A549 (cell line): ENCODE results near the gene HFM1. TPM values are rescaled to one million over a fixed set of nuclear protein-coding genes. Genes with fewer than 3 reads are reported as not detected.

Source experiments
- ATAC-seq, 2 experiments: fragments of 200-7000 bp in 1 of 2; fragments of >200 bp in 1 of 2; cut with Nextera tagmentation in 1 of 2; cut with Tn5 transposase in 1 of 2; 3 replicates each; pipeline versions ENCODE4 v1.8.0 to v1.9.1; 2018 to 2020; ENCODE audit warnings: mild to moderate bottlenecking in 1 of 2, moderate library complexity in 1 of 2
- CTCF ChIA-PET: fragments of 300-600 bp; sonication (Branson Sonifier 250); formaldehyde crosslinking; extraction: SDS; loops from one replicate; lab custom pipeline; 2021; ENCODE audit warnings: antibody characterized with exemption, inconsistent platforms; lab: Yijun Ruan, JAX
- POLR2A ChIA-PET: fragments of 350-600 bp; formaldehyde crosslinking; extraction: SDS; loops from one replicate; lab custom pipeline; 2021; ENCODE audit warnings: antibody characterized with exemption, inconsistent platforms; lab: Yijun Ruan, JAX
- DNase-seq, 2 experiments: peaks; one replicate each; pipeline versions ENCODE4 v3.0.0 to v3.0.0-alpha.2; 2011 to 2016; ENCODE audit warnings: low read depth in 1 of 2, low spot score in 1 of 2
- FAIRE-seq: peaks from 2 replicates; lab custom pipeline; 2011; peaks lifted over from hg19 to GRCh38; lab: Jason Lieb, UNC
- H3K27ac ChIP-seq, 2 experiments: fragments of >200 bp; sonication (Bioruptor Twin); formaldehyde crosslinking; 3 replicates each; pipeline ENCODE4 v1.5.1; 2016 to 2017
- H3K4me1 ChIP-seq: fragments of >200 bp; sonication (Bioruptor Twin); formaldehyde crosslinking; 3 replicates; pipeline ENCODE4 v1.6.1; 2016
- H3K4me2 ChIP-seq: fragments of >200 bp; sonication (Bioruptor Twin); formaldehyde crosslinking; 3 replicates; pipeline ENCODE4 v1.6.1; 2016
- H3K4me3 ChIP-seq: fragments of >200 bp; sonication (Bioruptor Twin); formaldehyde crosslinking; 3 replicates; pipeline ENCODE4 v1.5.1; 2016
- H3K9me3 ChIP-seq: fragments of >200 bp; sonication (Bioruptor Twin); formaldehyde crosslinking; 3 replicates; pipeline ENCODE4 v1.6.1; 2016
- CBX2 ChIP-seq: fragments of 200-600 bp; sonication (generic); IDR thresholded peaks from 2 replicates; pipeline ENCODE4 v1.6.1; 2016; ENCODE audit warnings: low read depth, mild to moderate bottlenecking, borderline replicate concordance
- CHD4 ChIP-seq: fragments of 200-600 bp; sonication (generic); IDR thresholded peaks from 2 replicates; pipeline ENCODE4 v1.6.1; 2016; ENCODE audit warnings: antibody characterized with exemption, mild to moderate bottlenecking, borderline replicate concordance
- CTCF ChIP-seq: fragments of >200 bp; sonication (Bioruptor Twin); formaldehyde crosslinking; IDR thresholded peaks from 3 replicates; pipeline ENCODE4 v1.5.1; 2016
- ELK1 ChIP-seq: fragments of 150-350 bp; IDR thresholded peaks from 2 replicates; pipeline ENCODE4 v1.6.1; 2014; ENCODE audit warnings: low read depth, mild to moderate bottlenecking, low read length
- EP300 ChIP-seq, 2 experiments: fragments of >200 bp; sonication (Bioruptor Twin); formaldehyde crosslinking; IDR thresholded peaks; 2 replicates in 1 of 2; 3 replicates in 1 of 2; pipeline ENCODE4 v1.6.1; 2016 to 2017
- HOXB13 ChIP-seq: fragments of 250-450 bp; sonication (Bioruptor Pico); IDR thresholded peaks from 2 replicates; pipeline ENCODE4 v1.5.0; 2020; ENCODE audit warnings: low read depth, mild to moderate bottlenecking, moderate library complexity
- HOXB5 ChIP-seq: fragments of 250-450 bp; sonication (Bioruptor Pico); IDR thresholded peaks from 2 replicates; pipeline ENCODE4 v1.5.0; 2020; ENCODE audit warnings: mild to moderate bottlenecking, moderate library complexity
- JUNB ChIP-seq: fragments of >200 bp; sonication (Bioruptor Twin); formaldehyde crosslinking; IDR thresholded peaks from 2 replicates; pipeline ENCODE4 v1.6.1; 2016
- KDM5A ChIP-seq: fragments of 200-600 bp; sonication (generic); IDR thresholded peaks from 2 replicates; pipeline ENCODE4 v1.6.1; 2016; ENCODE audit warnings: antibody characterized with exemption, mild to moderate bottlenecking
- PBX3 ChIP-seq: IDR thresholded peaks from 2 replicates; pipeline ENCODE4 v1.6.1; 2012
- PHF8 ChIP-seq: fragments of 200-600 bp; sonication (generic); IDR thresholded peaks from 2 replicates; pipeline ENCODE4 v1.6.1; 2016; ENCODE audit warnings: low read depth, mild to moderate bottlenecking, antibody characterized with exemption, moderate library complexity, borderline replicate concordance
- POLR2A ChIP-seq: IDR thresholded peaks from 2 replicates; pipeline ENCODE4 v1.6.1; 2012; ENCODE audit warnings: mild to moderate bottlenecking, low read length
- RAD21 ChIP-seq, 2 experiments: fragments of >200 bp in 1 of 2; sonication (Bioruptor Twin) in 1 of 2; formaldehyde crosslinking in 1 of 2; IDR thresholded peaks in 1 of 2; conservative IDR thresholded peaks in 1 of 2; 2 replicates in 1 of 2; 3 replicates in 1 of 2; pipeline ENCODE4 v1.6.1; 2012 to 2018; ENCODE audit warnings: inconsistent platforms in 1 of 2
- RNF2 ChIP-seq: fragments of 200-600 bp; sonication (generic); IDR thresholded peaks from 2 replicates; pipeline ENCODE4 v1.6.1; 2016; ENCODE audit warnings: low read depth, mild to moderate bottlenecking, antibody characterized with exemption, moderate library complexity, borderline replicate concordance
- SMC3 ChIP-seq: fragments of >200 bp; sonication (Bioruptor Twin); formaldehyde crosslinking; IDR thresholded peaks from 3 replicates; pipeline ENCODE4 v1.6.1; 2018; ENCODE audit warnings: inconsistent platforms
- USF2 ChIP-seq: fragments of 450-650 bp; IDR thresholded peaks from 2 replicates; pipeline ENCODE4 v1.6.1; 2014; ENCODE audit warnings: antibody characterized with exemption
- ZNF302 ChIP-seq: fragments of 250-450 bp; sonication (Bioruptor Pico); IDR thresholded peaks from 2 replicates; pipeline ENCODE4 v1.9.0; 2021; ENCODE audit warnings: inconsistent platforms, mild to moderate bottlenecking, moderate library complexity
- WGBS: methylation state at CpG from one replicate; pipeline ENCODE4 v1.1.6; 2017; ENCODE audit errors: missing lambda C conversion rate; 5-methylcytosine and 5-hydroxymethylcytosine counted together
- polyA plus RNA-seq, 4 experiments: library from polyadenylated mRNA; depleted of rRNA in 3 of 4; stranded (reverse); fragments of >200 nt; fragmentation: RNase III in 1 of 4; extraction: RNeasy Plus Mini Kit Qiagen cat#74134 plus additional on column Dnase treatment in 1 of 4; gene quantifications; 2 replicates in 3 of 4; 3 replicates in 1 of 4; pipeline ENCODE4 v1.2.3, GENCODE V29; 2011 to 2017

The HFM1 gene
- polyA plus RNA-seq, 2 of the 4 experiments (the other 2 are of a cell fraction): 0.04 to 0.68 TPM

- WGBS: 15% methylated on average over 6 of the region's 7 CpGs
- H3K4me3 ChIP-seq: no peak overlapping the region
- TF ChIP-seq RAD21 (conservative IDR thresholded peaks at IDR 0.05 in 1 of 2, IDR thresholded peaks at IDR 0.05 in 1 of 2) (no peak), CTCF (peak; percentile 37; the same call in 2 of the 3 replicates), SMC3 (peak; percentile 20; the same call in 1 of the 3 replicates)
- TF ChIP-seq, all 56 proteins: peak for 2
- ATAC-seq (peak in 1 of 2 experiments; percentile 37; a peak in 1 of 6 replicates), FAIRE-seq (no peak), DNase-seq (peak in 1 of 2 experiments; percentile 14)
- H3K27ac ChIP-seq: no peak overlapping the region
- ChIA-PET POLR2A (no interaction called here), CTCF (interaction anchor here (0.6 to 3.7 kb wide), 5 partner anchors 13 to 689 kb away, joined by 3 to 17 read pairs (median 5); partner anchors contain the start of gene CDC7)
- H3K4me1 ChIP-seq: no peaks in the 10 kb centered on the region; the same call in 2 of the 3 replicates
- no peaks in the 10 kb centered on the region for H3K9me3 ChIP-seq
- peak overlapping the region; percentile 30; the same call in 2 of the 3 replicates for H3K4me2 ChIP-seq
Observed at GRCh38 chr1:91406773-91407389, 2.2 kb upstream of the HFM1 start.

GRCh38 chr1:91402023-91402422 is 2.6 kb downstream of the HFM1 start:
- H3K4me2 ChIP-seq: no peak overlapping the region
- 0 out of 6 replicates have a peak, but pooled peaks of 1 of the 2 experiments have one; percentile 11 for ATAC-seq
- H3K27ac ChIP-seq: no peak overlapping the region
- POLR2A ChIA-PET: no interaction called here
- peak; percentile 44 to 55; a peak in 3 of 5 replicates for TF ChIP-seq RAD21 (conservative IDR thresholded peaks at IDR 0.05 in 1 of 2, IDR thresholded peaks at IDR 0.05 in 1 of 2)
- TF ChIP-seq POLR2A: no peak
- TF ChIP-seq SMC3: peak; percentile 62; the same call in 2 of the 3 replicates
- no peak for TF ChIP-seq CBX2
- TF ChIP-seq KDM5A: no peak
- TF ChIP-seq HOXB13: no peak
- TF ChIP-seq ELK1: no peak
- TF ChIP-seq CTCF: peak; percentile 56
- TF ChIP-seq, all 56 proteins: peak for 3
- CTCF ChIA-PET: interaction anchor here (3.2 kb wide), 1 partner anchor 119 kb away, joined by 15 read pairs; no protein-coding TSS in a partner anchor
- Histone ChIP-seq H3K4me3 (no peak overlapping the region), H3K4me1 (no peaks in the 10 kb centered on the region; the same call in 2 of the 3 replicates), H3K9me3 (no peaks in the 10 kb centered on the region)
- no peak for FAIRE-seq
- peak; percentile 26 to 29 for DNase-seq
- WGBS: 3% methylated on average over 3 of the region's 3 CpGs

- H3K4me3 ChIP-seq: no peak overlapping the region
- POLR2A ChIA-PET: no interaction called here
- DNase-seq: peak; percentile 2 to 8
- no peak overlapping the region for H3K4me2 ChIP-seq
- no peak overlapping the region for H3K27ac ChIP-seq
- TF ChIP-seq PHF8: no peak
- no peak for TF ChIP-seq CHD4
- no peak for TF ChIP-seq RNF2
- no peak for TF ChIP-seq USF2
- TF ChIP-seq POLR2A: no peak
- no peak for TF ChIP-seq EP300 (IDR thresholded peaks at IDR 0.05)
- TF ChIP-seq JUNB: no peak
- TF ChIP-seq PBX3: no peak
- no peak for TF ChIP-seq HOXB13
- no peak for TF ChIP-seq HOXB5 (CRISPR knock-in tag)
- no peak for TF ChIP-seq ZNF302
- TF ChIP-seq, all 56 proteins: peak for 0
- ATAC-seq (no peak), FAIRE-seq (no peak)
- H3K9me3 ChIP-seq: no peaks in the 10 kb centered on the region
- WGBS: 62% methylated on average over 6 of the region's 6 CpGs
- CTCF ChIA-PET: interaction anchor here (1.4 to 3.2 kb wide), 2 partner anchors 117 to 234 kb away, joined by 4 to 15 read pairs; no protein-coding TSS in a partner anchor
- no peaks in the 10 kb centered on the region; the same call in 2 of the 3 replicates for H3K4me1 ChIP-seq
Observed at GRCh38 chr1:91400133-91400725, 4.4 kb downstream of the HFM1 start.
